Activated naive CD8-positive, alpha-beta T cell treated with anti-CD3 and anti-CD28 coated beads, Interleukin-2, amount 10 ng/mL, durations not matched to agents 7 days and 5 days (primary cell): ENCODE results near the gene DMKN. TPM values are rescaled to one million over a fixed set of nuclear protein-coding genes. Genes with fewer than 3 reads are reported as not detected.
"Not testable (repeated sequence)": the region's sequence is repeated elsewhere in the genome, so short reads cannot be mapped to it uniquely, and the experiment has no call there.

Experiments used
- ATAC-seq: fragments of 150-1000 bp; cut with Tn5 transposase; one replicate; pipeline ENCODE4 v1.10.0; 2021; ENCODE audit warnings: low read depth, moderate library complexity
- POLR2A ChIA-PET: fragments of 350-600 bp; sonication (Branson Sonifier 250); formaldehyde crosslinking; loops from one replicate; lab custom pipeline; 2021; ENCODE audit warnings: antibody characterized with exemption; lab: Charles Lee
- DNase-seq: peaks from one replicate; pipeline ENCODE4 v3.0.0; 2021
- H3K27ac Mint-ChIP-seq: one replicate; pipeline ENCODE4 v1.8.0; 2022; ENCODE audit warnings: mild to moderate bottlenecking, mixed read lengths
- H3K27me3 Mint-ChIP-seq: one replicate; pipeline ENCODE4 v1.8.0; 2022; ENCODE audit warnings: mild to moderate bottlenecking, moderate library complexity, mixed read lengths
- H3K36me3 Mint-ChIP-seq: one replicate; pipeline ENCODE4 v1.8.0; 2021; ENCODE audit warnings: mild to moderate bottlenecking, mixed read lengths
- H3K4me1 Mint-ChIP-seq: one replicate; pipeline ENCODE4 v1.8.0; 2021; ENCODE audit warnings: mixed read lengths
- H3K4me3 Mint-ChIP-seq: one replicate; pipeline ENCODE4 v1.8.0; 2022; ENCODE audit warnings: mild to moderate bottlenecking, moderate library complexity, mixed read lengths
- H3K9me3 Mint-ChIP-seq: one replicate; pipeline ENCODE4 v1.8.0; 2021; ENCODE audit warnings: mixed read lengths
- total RNA-seq, 2 experiments: library from RNA; stranded (reverse); gene quantifications; one replicate each; pipeline ENCODE4 v1.2.3, GENCODE V29; 2021

Gene DMKN
- total RNA-seq, 2 experiments from 2014 or later, result 2.5 to 3.5 TPM

GRCh38 chr19:35491836-35492360, 21.6 kb downstream of the DMKN start:
- Mint-ChIP-seq H3K9me3 (no peaks in the 10 kb centered on the region), H3K27ac (no peak overlapping the region)

GRCh38 chr19:35490364-35490763, 23.1 kb downstream of the DMKN start, which contains the start of gene KRTDAP:
Gene KRTDAP, minus strand, starts transcription at chr19:35490464. Its CDS starts 22 bp downstream, at chr19:35490442.
- DNase-seq, result no peak
- peaks cover 2% of the 10 kb centered on the region for H3K4me1 Mint-ChIP-seq
- no peaks in the 10 kb centered on the region for H3K36me3 Mint-ChIP-seq
- POLR2A ChIA-PET, result no interaction called here
- no peak within 1 kb of the TSS for H3K4me3 Mint-ChIP-seq
- H3K27ac Mint-ChIP-seq, result no peak within 1 kb of the TSS
- H3K27me3 Mint-ChIP-seq, result peaks cover 26% of the 10 kb centered on the region
- no peak for ATAC-seq
- H3K9me3 Mint-ChIP-seq, result no peaks in the 10 kb centered on the region

More at GRCh38 chr19:35491836-35492360, 21.6 kb downstream of the DMKN start:
- Mint-ChIP-seq H3K4me1 (peaks cover 2% of the 10 kb centered on the region), H3K36me3 (no peaks in the 10 kb centered on the region), H3K27me3 (peaks cover 20% of the 10 kb centered on the region), H3K4me3 (no peak overlapping the region)
- POLR2A ChIA-PET, result no interaction called here
- ATAC-seq (no peak), DNase-seq (no peak)

- Mint-ChIP-seq H3K27me3 (peaks cover 21% of the 10 kb centered on the region), H3K4me3 (no peak overlapping the region), H3K36me3 (no peaks in the 10 kb centered on the region), H3K27ac (no peak overlapping the region), H3K9me3 (no peaks in the 10 kb centered on the region), H3K4me1 (peaks cover 2% of the 10 kb centered on the region)
- POLR2A ChIA-PET, result no interaction called here
- DNase-seq (no peak), ATAC-seq (no peak)
These were observed 24.8 kb downstream of the DMKN start for GRCh38 chr19:35488677-35489076.

GRCh38 chr19:35487656-35488182, 25.7 kb downstream of the DMKN start:
- Mint-ChIP-seq H3K4me1 (peaks cover 2% of the 10 kb centered on the region), H3K9me3 (no peaks in the 10 kb centered on the region), H3K36me3 (no peaks in the 10 kb centered on the region), H3K27ac (no peak overlapping the region), H3K4me3 (no peak overlapping the region), H3K27me3 (peaks cover 15% of the 10 kb centered on the region)
- ATAC-seq, result no peak
- POLR2A ChIA-PET, result no interaction called here
- no peak for DNase-seq

- DNase-seq (no peak), ATAC-seq (no peak)
- H3K27ac Mint-ChIP-seq, result no peak overlapping the region
- peaks cover 16% of the 10 kb centered on the region for H3K27me3 Mint-ChIP-seq
- H3K9me3 Mint-ChIP-seq, result no peaks in the 10 kb centered on the region
- POLR2A ChIA-PET, result no interaction called here
- H3K36me3 Mint-ChIP-seq, result no peaks in the 10 kb centered on the region
- no peak overlapping the region for H3K4me3 Mint-ChIP-seq
- peaks cover 2% of the 10 kb centered on the region for H3K4me1 Mint-ChIP-seq
These were observed 27.2 kb downstream of the DMKN start for GRCh38 chr19:35486268-35486708.

GRCh38 chr19:35484252-35485036, 29.0 kb downstream of the DMKN start:
- Mint-ChIP-seq H3K4me3 (no peak overlapping the region), H3K4me1 (peaks cover 2% of the 10 kb centered on the region), H3K36me3 (no peaks in the 10 kb centered on the region), H3K27me3 (peaks cover 14% of the 10 kb centered on the region), H3K9me3 (no peaks in the 10 kb centered on the region), H3K27ac (no peak overlapping the region)
- POLR2A ChIA-PET, result no interaction called here
- DNase-seq (no peak), ATAC-seq (no peak)

GRCh38 chr19:35483089-35483488, 30.4 kb downstream of the DMKN start:
- Mint-ChIP-seq H3K9me3 (no peaks in the 10 kb centered on the region), H3K4me1 (peaks cover 2% of the 10 kb centered on the region), H3K27me3 (peaks cover 14% of the 10 kb centered on the region), H3K27ac (no peak overlapping the region), H3K4me3 (no peak overlapping the region), H3K36me3 (no peaks in the 10 kb centered on the region)
- DNase-seq (no peak), ATAC-seq (no peak)
- POLR2A ChIA-PET, result no interaction called here

GRCh38 chr19:35478794-35479677, 34.4 kb downstream of the DMKN start:
- no peaks in the 10 kb centered on the region for H3K36me3 Mint-ChIP-seq
- H3K4me1 Mint-ChIP-seq, result peaks cover 1% of the 10 kb centered on the region
- no peaks in the 10 kb centered on the region for H3K9me3 Mint-ChIP-seq
- ATAC-seq (no peak), DNase-seq (no peak)
- no peak overlapping the region for H3K4me3 Mint-ChIP-seq
- H3K27me3 Mint-ChIP-seq, result peaks cover 14% of the 10 kb centered on the region
- POLR2A ChIA-PET, result no interaction called here
- H3K27ac Mint-ChIP-seq, result no peak overlapping the region

- H3K4me3 Mint-ChIP-seq, result no peak overlapping the region
- peaks cover 1% of the 10 kb centered on the region for H3K4me1 Mint-ChIP-seq
- POLR2A ChIA-PET, result no interaction called here
- no peaks in the 10 kb centered on the region for H3K36me3 Mint-ChIP-seq
- peaks cover 10% of the 10 kb centered on the region for H3K27me3 Mint-ChIP-seq
- H3K9me3 Mint-ChIP-seq, result no peaks in the 10 kb centered on the region
- H3K27ac Mint-ChIP-seq, result no peak overlapping the region
- ATAC-seq (no peak), DNase-seq (no peak)
These were observed 37.3 kb downstream of the DMKN start for GRCh38 chr19:35476149-35476548.

- H3K4me1 Mint-ChIP-seq, H3K27ac Mint-ChIP-seq, DNase-seq, H3K36me3 Mint-ChIP-seq, POLR2A ChIA-PET, H3K4me3 Mint-ChIP-seq, H3K9me3 Mint-ChIP-seq, ATAC-seq: not testable (repeated sequence)
- peaks cover 10% of the 10 kb centered on the region for H3K27me3 Mint-ChIP-seq
These were observed 38.9 kb downstream of the DMKN start for GRCh38 chr19:35474594-35474993.

GRCh38 chr19:35474104-35474503, 39.3 kb downstream of the DMKN start:
- H3K27me3 Mint-ChIP-seq, result peaks cover 10% of the 10 kb centered on the region
- POLR2A ChIA-PET, result no interaction called here
- ATAC-seq (no peak), DNase-seq (no peak)
- H3K9me3 Mint-ChIP-seq, result no peaks in the 10 kb centered on the region
- H3K27ac Mint-ChIP-seq, result no peak overlapping the region
- no peak overlapping the region for H3K4me3 Mint-ChIP-seq
- no peaks in the 10 kb centered on the region for H3K36me3 Mint-ChIP-seq
- peaks cover 1% of the 10 kb centered on the region for H3K4me1 Mint-ChIP-seq

- no peaks in the 10 kb centered on the region for H3K36me3 Mint-ChIP-seq
- DNase-seq (no peak), ATAC-seq (no peak)
- POLR2A ChIA-PET, result interaction anchor here (1.1 kb wide), 1 partner anchor 9 kb away, joined by 3 read pairs; no protein-coding TSS in a partner anchor
- H3K4me1 Mint-ChIP-seq, result peaks cover 4% of the 10 kb centered on the region
- no peak overlapping the region for H3K4me3 Mint-ChIP-seq
- H3K9me3 Mint-ChIP-seq, result no peaks in the 10 kb centered on the region
- H3K27me3 Mint-ChIP-seq, result peaks cover 10% of the 10 kb centered on the region
- no peak overlapping the region for H3K27ac Mint-ChIP-seq
These were observed 41.5 kb downstream of the DMKN start for GRCh38 chr19:35471946-35472345.

- DNase-seq, POLR2A ChIA-PET, H3K36me3 Mint-ChIP-seq, H3K4me3 Mint-ChIP-seq, H3K9me3 Mint-ChIP-seq, ATAC-seq, H3K27ac Mint-ChIP-seq, H3K27me3 Mint-ChIP-seq, H3K4me1 Mint-ChIP-seq: not testable (repeated sequence)
These were observed 42.4 kb downstream of the DMKN start for GRCh38 chr19:35471075-35471474.
